GM12891 (cell line): ENCODE data around the gene LRRC66.

Experiments used
- PAX5 ChIP-seq: IDR thresholded peaks from 2 replicates; pipeline ENCODE4 v1.6.1; 2011; ENCODE audit warnings: low read length, moderate library complexity, mild to moderate bottlenecking; ENCODE audit not compliant: insufficient read depth, severe bottlenecking
- POLR2A ChIP-seq: IDR thresholded peaks from 2 replicates; pipeline ENCODE4 v1.6.1; 2011; ENCODE audit warnings: low read depth, low read length, control low read depth
- POLR2AphosphoS5 ChIP-seq: IDR thresholded peaks from 2 replicates; pipeline ENCODE4 v1.6.1; 2011; ENCODE audit warnings: low read depth, low read length, control low read depth
- POU2F2 ChIP-seq: IDR thresholded peaks from 2 replicates; pipeline ENCODE4 v1.6.1; 2011; ENCODE audit warnings: low read depth, mild to moderate bottlenecking, control low read depth, low read length, moderate library complexity
- SPI1 ChIP-seq: IDR thresholded peaks from 2 replicates; pipeline ENCODE4 v1.6.1; 2011; ENCODE audit warnings: low read depth, low read length, control low read depth
- TAF1 ChIP-seq: IDR thresholded peaks from 2 replicates; pipeline ENCODE4 v1.6.1; 2011; ENCODE audit warnings: low read depth, low read length, control low read depth

GRCh38 chr4:51965862-51966261 is 54.3 kb downstream of the LRRC66 start:
- TF ChIP-seq POLR2A = no peak
- TF ChIP-seq TAF1 = no peak
- TF ChIP-seq SPI1 = no peak
- TF ChIP-seq POLR2AphosphoS5 = no peak
- no peak for TF ChIP-seq PAX5
- TF ChIP-seq POU2F2 = no peak
